ENCODE measurements around the gene ADSS1.

- TF ChIP-seq CTCF (IDR thresholded peaks at IDR 0.05) (no peak), POLR2A (IDR thresholded peaks at IDR 0.05) (no peak)
Observed at GRCh38 chr14:104712881-104713734, 10.9 kb upstream of the ADSS1 start.

Measured in Peyer's patch (tissue), 4 donors.